ENCODE results near the gene P2RY10. TPM values are rescaled to one million over a fixed set of nuclear protein-coding genes. Genes with fewer than 3 reads are reported as not detected.

P2RY10 gene
- total RNA-seq (2014; rRNA removed; shearing (Covaris generic); ENCODE audit: low replicate concordance): 0.51 and 1.3 TPM in 2 replicates

- peak within 1 kb of the TSS; percentile 25 for H3K4me2 ChIP-seq (ENCODE audit: low read depth, low read length, poor library complexity, severe bottlenecking)
- peaks cover 44% of the 10 kb centered on the region for H3K4me1 ChIP-seq (ENCODE audit: low read length)
- H3K4me3 ChIP-seq (ENCODE audit: low read length): peak within 1 kb of the TSS; percentile 6; the same call in 1 of the 2 replicates
- no peak within 1 kb of the TSS for H3K9ac ChIP-seq (ENCODE audit: low read length)
- no peaks in the 10 kb centered on the region for H3K27me3 ChIP-seq (ENCODE audit: low read length)
- no peaks in the 10 kb centered on the region for H3K9me2 ChIP-seq (replicated peaks; ENCODE audit: insufficient read depth, low read length)
- peaks cover 5% of the 10 kb centered on the region; the same call in 1 of the 2 replicates for H3K9me3 ChIP-seq (ENCODE audit: low read length)
- H3K36me3 ChIP-seq (ENCODE audit: insufficient read depth, low read length): no peaks in the 10 kb centered on the region
- H4K20me1 ChIP-seq (ENCODE audit: insufficient read depth, low read depth, low read length): no peaks in the 10 kb centered on the region
- H2AFZ ChIP-seq (ENCODE audit: low read length): no peak within 1 kb of the TSS
- no peak within 1 kb of the TSS for H3K27ac ChIP-seq (ENCODE audit: low read length)
- DNase-seq: peak; percentile 76
- H3K79me2 ChIP-seq (ENCODE audit: low read length): no peaks in the 10 kb centered on the region
Measured at GRCh38 chrX:78945186-78945912, at the start of gene P2RY10. TSS of gene P2RY10 (plus strand) at chrX:78945391. CDS start at chrX:78960521, 15,130 bp downstream.

- no peak overlapping the region for H3K4me3 ChIP-seq (ENCODE audit: low read length)
- no peak overlapping the region for H3K27ac ChIP-seq (ENCODE audit: low read length)
- H2AFZ ChIP-seq (ENCODE audit: low read length): no peak overlapping the region
- no peak overlapping the region for H3K9ac ChIP-seq (ENCODE audit: low read length)
- no peaks in the 10 kb centered on the region for H3K4me1 ChIP-seq (ENCODE audit: low read length)
- H3K36me3 ChIP-seq (ENCODE audit: insufficient read depth, low read length): no peaks in the 10 kb centered on the region
- no peaks in the 10 kb centered on the region for H3K9me2 ChIP-seq (replicated peaks; ENCODE audit: insufficient read depth, low read length)
- DNase-seq: no peak
- H3K27me3 ChIP-seq (ENCODE audit: low read length): no peaks in the 10 kb centered on the region
- no peak overlapping the region for H3K4me2 ChIP-seq (ENCODE audit: low read depth, low read length, poor library complexity, severe bottlenecking)
- H4K20me1 ChIP-seq (ENCODE audit: insufficient read depth, low read depth, low read length): no peaks in the 10 kb centered on the region
- no peaks in the 10 kb centered on the region for H3K79me2 ChIP-seq (ENCODE audit: low read length)
- peaks cover 8% of the 10 kb centered on the region; the same call in 1 of the 2 replicates for H3K9me3 ChIP-seq (ENCODE audit: low read length)
Measured at GRCh38 chrX:78922754-78923153, 22.4 kb upstream of the P2RY10 start.

GRCh38 chrX:78923198-78924015 lies 21.8 kb upstream of the P2RY10 start:
- DNase-seq: no peak
- Histone ChIP-seq H3K9me3 (ENCODE audit: low read length) (peaks cover 5% of the 10 kb centered on the region; the same call in 1 of the 2 replicates), H3K27ac (ENCODE audit: low read length) (no peak overlapping the region), H4K20me1 (ENCODE audit: insufficient read depth, low read depth, low read length) (no peaks in the 10 kb centered on the region), H3K4me2 (ENCODE audit: low read depth, low read length, poor library complexity, severe bottlenecking) (no peak overlapping the region), H3K27me3 (ENCODE audit: low read length) (no peaks in the 10 kb centered on the region), H3K79me2 (ENCODE audit: low read length) (no peaks in the 10 kb centered on the region), H3K4me3 (ENCODE audit: low read length) (no peak overlapping the region), H3K36me3 (ENCODE audit: insufficient read depth, low read length) (no peaks in the 10 kb centered on the region), H2AFZ (ENCODE audit: low read length) (no peak overlapping the region), H3K4me1 (ENCODE audit: low read length) (no peaks in the 10 kb centered on the region), H3K9me2 (replicated peaks; ENCODE audit: insufficient read depth, low read length) (no peaks in the 10 kb centered on the region), H3K9ac (ENCODE audit: low read length) (no peak overlapping the region)

GRCh38 chrX:78931814-78932213 lies 13.4 kb upstream of the P2RY10 start:
- no peak overlapping the region for H3K4me2 ChIP-seq (ENCODE audit: low read depth, low read length, poor library complexity, severe bottlenecking)
- H3K4me1 ChIP-seq (ENCODE audit: low read length): no peaks in the 10 kb centered on the region
- no peaks in the 10 kb centered on the region for H3K9me2 ChIP-seq (replicated peaks; ENCODE audit: insufficient read depth, low read length)
- no peak overlapping the region for H3K4me3 ChIP-seq (ENCODE audit: low read length)
- no peaks in the 10 kb centered on the region for H3K36me3 ChIP-seq (ENCODE audit: insufficient read depth, low read length)
- H3K9ac ChIP-seq (ENCODE audit: low read length): no peak overlapping the region
- H4K20me1 ChIP-seq (ENCODE audit: insufficient read depth, low read depth, low read length): no peaks in the 10 kb centered on the region
- no peak overlapping the region for H3K27ac ChIP-seq (ENCODE audit: low read length)
- H3K9me3 ChIP-seq (ENCODE audit: low read length): peaks cover 7% of the 10 kb centered on the region
- no peaks in the 10 kb centered on the region for H3K79me2 ChIP-seq (ENCODE audit: low read length)
- no peaks in the 10 kb centered on the region for H3K27me3 ChIP-seq (ENCODE audit: low read length)
- no peak for DNase-seq
- H2AFZ ChIP-seq (ENCODE audit: low read length): no peak overlapping the region

- Histone ChIP-seq H3K27me3 (ENCODE audit: low read length) (no peaks in the 10 kb centered on the region), H2AFZ (ENCODE audit: low read length) (no peak overlapping the region), H3K9me3 (ENCODE audit: low read length) (peaks cover 7% of the 10 kb centered on the region), H3K27ac (ENCODE audit: low read length) (no peak overlapping the region), H3K4me3 (ENCODE audit: low read length) (no peak overlapping the region), H3K9me2 (replicated peaks; ENCODE audit: insufficient read depth, low read length) (no peaks in the 10 kb centered on the region), H3K79me2 (ENCODE audit: low read length) (no peaks in the 10 kb centered on the region), H3K9ac (ENCODE audit: low read length) (no peak overlapping the region), H3K4me1 (ENCODE audit: low read length) (no peaks in the 10 kb centered on the region), H3K36me3 (ENCODE audit: insufficient read depth, low read length) (no peaks in the 10 kb centered on the region), H3K4me2 (ENCODE audit: low read depth, low read length, poor library complexity, severe bottlenecking) (no peak overlapping the region), H4K20me1 (ENCODE audit: insufficient read depth, low read depth, low read length) (no peaks in the 10 kb centered on the region)
- DNase-seq: no peak
Measured at GRCh38 chrX:78934866-78935265, 10.3 kb upstream of the P2RY10 start.

- no peak for DNase-seq
- H3K4me3 ChIP-seq (ENCODE audit: low read length): 0 out of 2 replicates have a peak overlapping the region, but pooled peaks have one; percentile 6
Measured at GRCh38 chrX:78944351-78944750, 840 bp upstream of the P2RY10 start.

GRCh38 chrX:78946178-78946931 lies 1.2 kb downstream of the P2RY10 start:
- no peak overlapping the region for H3K9ac ChIP-seq (ENCODE audit: low read length)
- no peak overlapping the region for H3K4me3 ChIP-seq (ENCODE audit: low read length)
- H3K9me3 ChIP-seq (ENCODE audit: low read length): peaks cover 5% of the 10 kb centered on the region; the same call in 1 of the 2 replicates
- no peaks in the 10 kb centered on the region for H3K79me2 ChIP-seq (ENCODE audit: low read length)
- no peak overlapping the region for H2AFZ ChIP-seq (ENCODE audit: low read length)
- no peaks in the 10 kb centered on the region for H3K36me3 ChIP-seq (ENCODE audit: insufficient read depth, low read length)
- H3K27ac ChIP-seq (ENCODE audit: low read length): no peak overlapping the region
- no peaks in the 10 kb centered on the region for H3K9me2 ChIP-seq (replicated peaks; ENCODE audit: insufficient read depth, low read length)
- no peaks in the 10 kb centered on the region for H3K27me3 ChIP-seq (ENCODE audit: low read length)
- H3K4me1 ChIP-seq (ENCODE audit: low read length): peaks cover 44% of the 10 kb centered on the region
- no peaks in the 10 kb centered on the region for H4K20me1 ChIP-seq (ENCODE audit: insufficient read depth, low read depth, low read length)
- no peak for DNase-seq
- no peak overlapping the region for H3K4me2 ChIP-seq (ENCODE audit: low read depth, low read length, poor library complexity, severe bottlenecking)

More at GRCh38 chrX:78944351-78944750, 840 bp upstream of the P2RY10 start:
- H3K4me2 ChIP-seq (ENCODE audit: low read depth, low read length, poor library complexity, severe bottlenecking): peak overlapping the region; percentile 25
- H3K27me3 ChIP-seq (ENCODE audit: low read length): no peaks in the 10 kb centered on the region
- no peaks in the 10 kb centered on the region for H3K79me2 ChIP-seq (ENCODE audit: low read length)
- H3K9ac ChIP-seq (ENCODE audit: low read length): no peak overlapping the region
- H2AFZ ChIP-seq (ENCODE audit: low read length): no peak overlapping the region
- H3K9me2 ChIP-seq (replicated peaks; ENCODE audit: insufficient read depth, low read length): no peaks in the 10 kb centered on the region
- no peaks in the 10 kb centered on the region for H3K36me3 ChIP-seq (ENCODE audit: insufficient read depth, low read length)
- peaks cover 5% of the 10 kb centered on the region; the same call in 1 of the 2 replicates for H3K9me3 ChIP-seq (ENCODE audit: low read length)
- H3K4me1 ChIP-seq (ENCODE audit: low read length): peaks cover 34% of the 10 kb centered on the region
- H3K27ac ChIP-seq (ENCODE audit: low read length): no peak overlapping the region
- H4K20me1 ChIP-seq (ENCODE audit: insufficient read depth, low read depth, low read length): no peaks in the 10 kb centered on the region

All from Karpas-422 (cell line).